Fibroblast of villous mesenchyme (primary cell): ENCODE data around the gene KLHL36. TPM values are rescaled to one million over a fixed set of nuclear protein-coding genes. Genes with fewer than 3 reads are reported as not detected.
A peak's percentile ranks its signal among the peaks of the same experiment; 100 is the strongest.

Source experiments
- DNase-seq: peaks from one replicate; pipeline ENCODE4 v3.0.0-alpha.2; 2010; ENCODE audit warnings: low read depth
- H3K4me3 ChIP-seq: 2 replicates; pipeline ENCODE4 v1.5.1; 2011; ENCODE audit warnings: low read depth, mild to moderate bottlenecking, low read length
- CTCF ChIP-seq: IDR thresholded peaks from 2 replicates; pipeline ENCODE4 v1.5.1; 2012; ENCODE audit warnings: low read depth, mild to moderate bottlenecking, low read length; ENCODE audit not compliant: insufficient read depth
- total RNA-seq: library from RNA; depleted of rRNA; stranded (reverse); fragments of >200 nt; gene quantifications from 2 replicates; pipeline ENCODE4 v1.2.3, GENCODE V29; 2012

Gene KLHL36
- total RNA-seq, 1 donor, result 71.7 TPM

DNA sequence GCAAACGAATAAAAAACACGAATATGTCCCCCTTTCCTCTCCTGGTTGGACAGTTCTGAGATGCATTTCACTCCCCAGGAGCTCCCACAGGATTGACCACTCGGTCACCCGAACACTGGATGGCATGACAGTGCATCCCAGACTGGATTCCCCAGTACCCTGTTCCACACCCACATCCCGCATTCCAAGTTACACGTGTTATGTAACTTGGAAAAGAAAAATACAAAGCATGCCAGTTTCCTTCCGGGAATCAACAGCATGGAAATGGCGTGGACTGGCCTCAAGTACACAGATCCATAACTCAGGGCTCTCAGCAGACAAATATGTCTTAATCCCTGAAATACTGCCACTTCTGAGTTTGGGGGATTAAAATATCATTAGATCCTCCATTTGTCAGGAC lies 12.6 kb upstream of the KLHL36 start:
- DNase-seq, result no peak
- no peak overlapping the region for H3K4me3 ChIP-seq
- no peak for TF ChIP-seq CTCF

- H3K4me3 ChIP-seq, result no peak overlapping the region
- TF ChIP-seq CTCF, result no peak
- no peak for DNase-seq
Measured at GRCh38 chr16:84637709-84638108, 10.6 kb upstream of the KLHL36 start.

DNA sequence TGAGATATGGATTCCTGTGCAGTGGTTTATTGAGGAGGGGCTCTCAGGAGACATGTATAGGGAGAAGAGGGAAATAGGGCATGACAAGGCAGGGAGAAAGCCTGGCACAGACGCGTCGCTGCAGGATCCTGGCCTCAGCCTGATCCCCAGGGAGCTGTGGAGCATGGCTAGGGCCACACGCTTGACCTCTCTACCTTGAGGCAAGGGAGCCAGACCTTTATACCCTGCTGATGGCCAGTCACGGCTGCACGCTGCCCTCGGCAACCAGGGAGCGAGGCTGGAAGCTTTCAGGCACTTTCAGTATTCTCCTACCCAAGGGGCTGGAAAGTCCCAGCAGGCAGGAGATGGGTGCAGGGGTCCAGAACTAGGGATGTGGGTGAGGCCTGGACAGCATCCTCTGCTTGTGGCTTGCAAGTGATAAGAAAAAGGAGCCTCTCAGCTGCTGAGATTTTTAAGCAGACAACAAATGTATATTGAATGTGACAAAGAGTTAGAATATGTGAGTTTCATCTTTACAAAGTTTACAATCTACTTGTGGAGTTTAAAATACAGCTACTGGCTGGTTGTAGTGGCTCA lies 10.0 kb upstream of the KLHL36 start:
- no peak for DNase-seq
- H3K4me3 ChIP-seq, result no peak overlapping the region
- no peak for TF ChIP-seq CTCF

DNA sequence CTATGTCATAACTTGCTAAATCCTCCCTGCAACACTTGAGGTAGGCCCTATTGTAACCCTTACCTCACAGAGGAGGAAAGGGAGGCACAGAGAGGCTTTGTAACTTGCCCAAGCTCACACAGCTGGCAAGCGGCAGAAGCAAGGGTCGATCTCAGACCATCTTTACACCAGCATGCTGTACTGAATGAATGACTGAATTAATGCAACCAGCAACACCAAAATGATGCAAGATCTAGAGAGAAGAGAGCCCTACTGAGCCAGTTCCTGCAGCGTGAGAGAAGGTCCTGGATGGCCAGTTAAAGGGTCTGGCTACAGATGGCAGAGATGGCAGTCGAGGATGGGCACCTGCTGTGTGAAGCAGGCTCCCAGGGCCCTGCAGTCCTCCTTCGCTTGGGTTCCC lies 8.2 kb upstream of the KLHL36 start:
- no peak for DNase-seq
- TF ChIP-seq CTCF, result no peak
- H3K4me3 ChIP-seq, result no peak overlapping the region

DNA sequence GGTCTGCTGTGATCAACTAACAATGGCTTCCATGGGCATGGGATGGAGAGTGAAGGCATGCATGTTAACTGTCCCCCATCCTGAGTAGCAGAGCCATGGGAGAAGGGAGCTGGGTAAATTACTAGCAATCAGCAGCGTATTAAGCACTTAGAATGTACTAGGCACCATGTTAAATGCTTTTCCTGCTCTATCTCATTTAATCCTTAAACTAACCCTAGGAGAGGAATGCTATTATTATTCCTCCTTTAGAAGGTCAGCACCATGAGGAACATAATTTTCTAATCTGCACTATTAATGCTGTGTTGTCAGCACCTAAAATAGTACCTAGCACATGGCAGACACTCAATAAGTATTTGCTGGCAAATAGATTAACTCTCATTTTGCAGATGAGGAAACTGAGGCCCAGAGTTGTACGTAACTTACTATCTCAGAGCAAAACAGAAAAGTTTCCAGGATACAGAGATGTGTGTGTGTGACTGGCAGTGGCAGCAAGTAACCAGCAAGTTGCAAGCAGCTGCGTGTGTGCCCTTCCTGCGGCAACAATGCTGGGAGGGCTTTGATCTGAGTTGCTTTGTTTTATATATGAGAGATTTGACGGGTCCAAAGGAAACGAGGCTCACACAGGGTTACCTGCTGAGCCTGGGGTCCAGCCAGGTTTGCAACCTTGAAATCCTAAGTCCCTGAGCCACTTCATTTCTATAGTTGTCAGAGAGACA lies 6.5 kb upstream of the KLHL36 start:
- H3K4me3 ChIP-seq, result no peak overlapping the region
- DNase-seq, result no peak
- no peak for TF ChIP-seq CTCF

- DNase-seq, result peak; percentile 85
- no peak for TF ChIP-seq CTCF
- H3K4me3 ChIP-seq, result no peak overlapping the region
Measured at GRCh38 chr16:84643180-84643583, 5.1 kb upstream of the KLHL36 start.
